MM.1S (cell line): ENCODE data around the gene MYO9B.

Experiments
- CTCF ChIP-seq: fragments of 300-600 bp; sonication (generic); IDR thresholded peaks from 2 replicates; pipeline ENCODE4 v1.5.1; 2016; ENCODE audit warnings: antibody characterized with exemption, low read length, mixed read lengths
- EZH2 ChIP-seq: fragments of 300-600 bp; sonication (generic); optimal IDR thresholded peaks from 2 replicates; pipeline ENCODE3; 2017; ENCODE audit warnings: low read depth, mild to moderate bottlenecking, antibody characterized with exemption, low read length, mixed read lengths

- TF ChIP-seq CTCF (peak; percentile 62), EZH2 (no peak)
Measured at GRCh38 chr19:17205237-17206140, 129.9 kb downstream of the MYO9B start.
